Endothelial cell (in vitro differentiated cells): ENCODE measurements around the gene MYL3. TPM values are rescaled to one million over a fixed set of nuclear protein-coding genes. Genes with fewer than 3 reads are reported as not detected.

ENCODE experiments used
- DNase-seq: peaks from one replicate; pipeline ENCODE4 v3.0.0; 2021; ENCODE audit warnings: low spot score
- H3K27ac Mint-ChIP-seq: one replicate; pipeline ENCODE4 v1.8.0; 2021; ENCODE audit warnings: mixed read lengths, inconsistent platforms; ENCODE audit not compliant: unreplicated experiment
- H3K27me3 Mint-ChIP-seq: one replicate; pipeline ENCODE4 v1.8.0; 2021; ENCODE audit warnings: mild to moderate bottlenecking, moderate library complexity, mixed read lengths, inconsistent platforms; ENCODE audit not compliant: unreplicated experiment
- H3K36me3 Mint-ChIP-seq: one replicate; pipeline ENCODE4 v1.8.0; 2021; ENCODE audit warnings: mild to moderate bottlenecking, low read depth, mixed read lengths, inconsistent platforms; ENCODE audit not compliant: unreplicated experiment
- H3K4me1 Mint-ChIP-seq: one replicate; pipeline ENCODE4 v1.8.0; 2021; ENCODE audit warnings: mild to moderate bottlenecking, mixed read lengths, inconsistent platforms; ENCODE audit not compliant: unreplicated experiment
- H3K4me3 Mint-ChIP-seq: one replicate; pipeline ENCODE4 v1.8.0; 2021; ENCODE audit warnings: mild to moderate bottlenecking, mixed read lengths, inconsistent platforms; ENCODE audit not compliant: unreplicated experiment
- H3K9me3 Mint-ChIP-seq: one replicate; pipeline ENCODE4 v1.8.0; 2021; ENCODE audit warnings: mixed read lengths, inconsistent platforms; ENCODE audit not compliant: unreplicated experiment
- CTCF ChIP-seq: fragments of 200-600 bp; sonication (generic); IDR thresholded peaks from one replicate; pipeline ENCODE4 v1.5.0; 2021; ENCODE audit warnings: antibody characterized with exemption; ENCODE audit not compliant: unreplicated experiment
- total RNA-seq: library from RNA; stranded (reverse); fragmentation: NEBNext Ultra II Directional; extraction: Animal tissue kit (Norgen Biotek cat#: 25700); gene quantifications from one replicate; pipeline ENCODE4 v1.2.1, GENCODE V29; 2021; ENCODE audit not compliant: unreplicated experiment

MYL3 gene
- total RNA-seq, 1 donor from 2014 or later, result not detected

- Mint-ChIP-seq H3K4me3 (no peak overlapping the region), H3K9me3 (no peaks in the 10 kb centered on the region), H3K27ac (no peak overlapping the region), H3K27me3 (peaks cover 24% of the 10 kb centered on the region), H3K4me1 (peaks cover 9% of the 10 kb centered on the region), H3K36me3 (no peaks in the 10 kb centered on the region)
- TF ChIP-seq CTCF, result no peak
- no peak for DNase-seq
Measured at GRCh38 chr3:46889381-46890110, 26.3 kb upstream of the MYL3 start.

GRCh38 chr3:46888705-46889104 lies 25.5 kb upstream of the MYL3 start:
- no peak for TF ChIP-seq CTCF
- no peaks in the 10 kb centered on the region for H3K9me3 Mint-ChIP-seq
- H3K27ac Mint-ChIP-seq, result no peak overlapping the region
- no peak for DNase-seq
- no peak overlapping the region for H3K4me3 Mint-ChIP-seq
- H3K4me1 Mint-ChIP-seq, result peaks cover 9% of the 10 kb centered on the region
- H3K27me3 Mint-ChIP-seq, result peaks cover 26% of the 10 kb centered on the region
- no peaks in the 10 kb centered on the region for H3K36me3 Mint-ChIP-seq

DNA sequence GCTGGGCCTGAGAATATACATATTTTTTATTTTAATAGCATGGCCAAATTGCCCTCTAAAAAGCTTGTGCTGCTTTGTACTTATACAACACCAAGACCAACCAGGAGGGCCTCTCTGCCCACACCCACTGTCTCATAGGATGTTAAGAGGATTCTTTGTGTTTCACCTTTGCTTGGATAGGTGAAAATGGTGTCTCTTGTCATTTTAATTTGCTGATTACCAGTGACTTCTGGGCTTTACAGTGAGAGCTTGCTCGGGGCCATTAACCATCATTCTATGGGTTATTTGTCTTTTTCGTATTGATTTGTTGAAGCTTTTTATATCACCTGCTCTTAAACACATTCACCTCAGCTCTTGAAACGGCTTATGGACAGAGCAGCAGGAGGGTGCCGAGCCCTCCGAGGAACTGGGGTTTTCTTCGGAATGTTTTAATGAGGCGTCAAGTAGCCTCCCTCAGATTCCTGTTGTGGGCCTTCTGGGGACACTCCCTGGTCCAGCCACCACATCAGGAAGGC lies 24.8 kb upstream of the MYL3 start:
- Mint-ChIP-seq H3K4me3 (no peak overlapping the region), H3K36me3 (no peaks in the 10 kb centered on the region), H3K27me3 (peaks cover 27% of the 10 kb centered on the region), H3K4me1 (peaks cover 9% of the 10 kb centered on the region), H3K27ac (no peak overlapping the region), H3K9me3 (no peaks in the 10 kb centered on the region)
- DNase-seq, result no peak
- TF ChIP-seq CTCF, result no peak

DNA sequence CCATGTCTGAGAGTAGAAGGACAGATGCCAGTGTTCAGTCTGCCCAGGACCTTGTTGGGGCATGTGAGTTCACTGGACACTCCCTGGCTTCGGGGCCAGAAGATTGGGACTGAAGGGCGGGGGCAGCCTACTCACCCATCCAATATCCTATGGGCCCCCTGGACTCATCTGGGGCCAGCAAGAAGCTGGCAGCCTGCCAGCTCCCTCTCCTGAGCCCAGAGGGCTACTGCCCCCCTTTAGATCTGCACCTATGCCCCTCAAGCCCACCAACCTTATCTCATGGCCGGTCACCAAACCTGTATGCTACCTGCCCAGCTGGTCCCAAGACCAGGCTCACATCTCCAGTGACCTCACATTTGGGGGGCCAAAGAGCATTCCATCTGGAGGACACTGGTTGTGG lies 22.4 kb upstream of the MYL3 start:
- DNase-seq, result no peak
- Mint-ChIP-seq H3K4me1 (peaks cover 1% of the 10 kb centered on the region), H3K9me3 (no peaks in the 10 kb centered on the region), H3K27ac (no peak overlapping the region), H3K36me3 (no peaks in the 10 kb centered on the region), H3K27me3 (peaks cover 15% of the 10 kb centered on the region), H3K4me3 (no peak overlapping the region)
- TF ChIP-seq CTCF, result no peak

GRCh38 chr3:46884929-46885328 lies 21.7 kb upstream of the MYL3 start:
- H3K9me3 Mint-ChIP-seq, result no peaks in the 10 kb centered on the region
- peaks cover 8% of the 10 kb centered on the region for H3K4me1 Mint-ChIP-seq
- TF ChIP-seq CTCF, result no peak
- no peaks in the 10 kb centered on the region for H3K36me3 Mint-ChIP-seq
- no peak overlapping the region for H3K4me3 Mint-ChIP-seq
- H3K27me3 Mint-ChIP-seq, result peaks cover 19% of the 10 kb centered on the region
- no peak overlapping the region for H3K27ac Mint-ChIP-seq
- DNase-seq, result no peak
